H1 (cell line): ENCODE data around the gene MACROD2. TPM values are rescaled to one million over a fixed set of nuclear protein-coding genes. Genes with fewer than 3 reads are reported as not detected.

Experiments used
- CBX8 ChIP-seq: fragments of 300-800, 300-1000 bp; sonication (generic); IDR thresholded peaks from 2 replicates; pipeline ENCODE4 v1.7.1; 2016; ENCODE audit warnings: low read depth, low read length, borderline replicate concordance
- CHD1 ChIP-seq: IDR thresholded peaks from 2 replicates; pipeline ENCODE4 v1.6.1; 2012; ENCODE audit warnings: low read depth, low read length, improper control_type of control experiment
- SP2 ChIP-seq: IDR thresholded peaks from 2 replicates; pipeline ENCODE4 v1.6.1; 2012; ENCODE audit warnings: mild to moderate bottlenecking, low read length, inconsistent platforms
- YY1 ChIP-seq: IDR thresholded peaks from 2 replicates; pipeline ENCODE4 v1.6.1; 2011; ENCODE audit warnings: low read depth, mild to moderate bottlenecking, low read length
- polyA plus RNA-seq, 7 experiments: library from polyadenylated mRNA; depleted of rRNA in 3 of 7; stranded (reverse) in 5 of 7; unstranded in 2 of 7; fragments of >200 nt in 5 of 7; fragments of 200-250 nt in 2 of 7; gene quantifications; 1 replicate in 5 of 7; 2 replicates in 1 of 7; 4 replicates in 1 of 7; pipeline versions ENCODE4 v1.2.1 to v1.2.3, GENCODE V29; 2011 to 2013; ENCODE audit warnings: missing spikeins in 2 of 7, mixed read lengths in 2 of 7
- total RNA-seq: library from RNA; stranded (reverse); fragmentation: NEBNext Ultra II Directional; extraction: Animal tissue kit (Norgen Biotek cat#: 25700); gene quantifications from 2 replicates; pipeline ENCODE4 v1.2.1, GENCODE V29; 2021

MACROD2 gene
- total and polyA plus RNA-seq, 2 of the 8 experiments (the other 6 are each of a cell fraction or from before 2014, with no cell fraction given): 0.70 to 3.9 TPM

DNA sequence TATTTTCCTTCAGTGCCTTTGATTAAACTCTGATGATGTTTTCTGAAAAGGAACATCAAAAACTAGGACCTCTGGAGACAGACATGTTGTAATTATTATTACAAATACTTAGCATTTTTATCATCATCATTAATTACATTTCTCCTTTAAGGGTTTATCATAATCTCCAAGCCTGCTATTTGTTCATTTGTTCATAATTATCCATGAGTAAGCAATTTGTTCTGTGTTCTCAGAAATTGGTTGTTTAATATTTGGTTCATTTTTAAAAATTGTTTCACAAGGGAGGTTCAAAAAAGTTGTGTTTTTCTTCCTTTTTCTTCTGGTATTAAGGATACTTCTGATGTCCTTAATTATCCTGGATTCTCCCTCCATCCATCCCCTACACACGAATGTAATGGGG lies 1192.3 kb downstream of the MACROD2 start (continued):
- TF ChIP-seq CBX8 (no peak), YY1 (no peak), SP2 (no peak), CHD1 (no peak)
